Measurements from ENCODE around the gene CD14. TPM values are rescaled to one million over a fixed set of nuclear protein-coding genes. Genes with fewer than 3 reads are reported as not detected.

The CD14 gene
- total RNA-seq, 1 experiment from 2014 or later: not detected

DNA sequence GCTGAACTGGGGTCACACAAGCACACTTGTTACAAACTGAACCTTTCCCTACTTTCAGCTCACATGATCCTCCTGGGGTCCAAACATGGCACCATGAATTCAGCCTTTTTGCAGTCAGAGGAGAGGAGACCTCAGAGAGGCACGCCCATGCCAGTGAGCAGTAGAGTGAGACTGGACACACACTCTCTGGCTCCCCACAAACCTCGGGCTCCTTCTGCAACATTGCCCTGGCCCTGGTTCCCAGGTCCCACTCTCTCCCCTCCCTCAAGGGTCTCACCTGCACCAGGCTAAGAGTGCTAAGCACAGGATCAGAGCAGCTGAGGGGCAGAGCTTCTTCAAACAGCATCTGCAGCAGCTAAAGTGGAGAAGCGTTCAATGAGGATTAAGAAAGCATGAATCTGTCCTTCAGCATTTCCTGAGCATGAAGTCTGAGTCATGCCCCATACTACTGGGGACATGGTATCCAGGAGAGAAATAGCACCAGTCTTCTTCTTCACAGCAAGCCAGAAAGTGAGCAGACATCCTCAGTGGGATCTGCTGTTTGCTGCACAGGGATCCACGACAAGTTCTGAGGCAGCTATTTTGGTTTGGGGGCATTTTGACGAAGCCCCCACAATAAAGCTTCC lies 41.1 kb downstream of the CD14 start:
- no TSS peak for BruUV-seq (replicated peaks)

DNA sequence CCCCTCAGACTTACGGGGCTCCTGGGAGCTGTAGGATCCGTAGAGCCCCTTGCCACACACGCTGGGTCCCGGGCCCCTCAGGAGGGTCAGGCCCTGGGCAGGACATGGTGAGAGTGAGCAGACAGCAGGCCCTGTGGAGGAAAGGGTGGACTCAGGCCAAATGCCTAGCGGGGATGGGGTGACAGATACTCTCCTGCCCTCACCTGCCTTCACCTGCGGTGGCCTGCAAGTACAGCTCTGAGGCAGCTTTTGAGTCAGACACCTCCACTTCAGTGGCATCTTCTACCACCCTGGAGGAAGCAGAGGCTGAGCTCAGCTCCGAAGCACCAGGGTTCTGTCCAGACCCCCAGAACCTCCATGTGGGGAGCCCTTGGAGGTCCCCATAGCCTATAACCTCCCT lies 42.1 kb downstream of the CD14 start:
- H3K36me3 ChIP-seq (ENCODE audit: low read depth, low read length): no peaks in the 10 kb centered on the region
- H3K79me2 ChIP-seq (ENCODE audit: low read length): no peaks in the 10 kb centered on the region
- DNase-seq (no peak), ATAC-seq (no peak)
- H3K27me3 ChIP-seq (ENCODE audit: low read length): no peaks in the 10 kb centered on the region
- no peaks in the 10 kb centered on the region for H3F3A ChIP-seq (ENCODE audit: low read length, unreplicated experiment)
- H4K20me1 ChIP-seq (ENCODE audit: low read length): no peaks in the 10 kb centered on the region
- H2AFZ ChIP-seq (ENCODE audit: low read length): no peak overlapping the region
- H3K4me1 ChIP-seq (ENCODE audit: insufficient read depth, low read length): no peaks in the 10 kb centered on the region
- H3K9ac ChIP-seq (ENCODE audit: low read length): no peak overlapping the region
- POLR2A ChIA-PET (ENCODE audit: unreplicated experiment): no interaction called here
- H3K9me2 ChIP-seq (replicated peaks; ENCODE audit: low read length): no peaks in the 10 kb centered on the region
- intact Hi-C loops (cut with micrococcal nuclease): no loop called here
- H3K27ac ChIP-seq (ENCODE audit: low read length): no peak overlapping the region
- BruUV-seq (replicated peaks): no TSS peak
- TF ChIP-seq EZH2 (IDR thresholded peaks at IDR 0.05; ENCODE audit: low read length, unreplicated experiment): no peak
- TF ChIP-seq EZH2phosphoT487 (IDR thresholded peaks at IDR 0.05; ENCODE audit: borderline replicate concordance, low read length): no peak
- TF ChIP-seq, protein P1, sequence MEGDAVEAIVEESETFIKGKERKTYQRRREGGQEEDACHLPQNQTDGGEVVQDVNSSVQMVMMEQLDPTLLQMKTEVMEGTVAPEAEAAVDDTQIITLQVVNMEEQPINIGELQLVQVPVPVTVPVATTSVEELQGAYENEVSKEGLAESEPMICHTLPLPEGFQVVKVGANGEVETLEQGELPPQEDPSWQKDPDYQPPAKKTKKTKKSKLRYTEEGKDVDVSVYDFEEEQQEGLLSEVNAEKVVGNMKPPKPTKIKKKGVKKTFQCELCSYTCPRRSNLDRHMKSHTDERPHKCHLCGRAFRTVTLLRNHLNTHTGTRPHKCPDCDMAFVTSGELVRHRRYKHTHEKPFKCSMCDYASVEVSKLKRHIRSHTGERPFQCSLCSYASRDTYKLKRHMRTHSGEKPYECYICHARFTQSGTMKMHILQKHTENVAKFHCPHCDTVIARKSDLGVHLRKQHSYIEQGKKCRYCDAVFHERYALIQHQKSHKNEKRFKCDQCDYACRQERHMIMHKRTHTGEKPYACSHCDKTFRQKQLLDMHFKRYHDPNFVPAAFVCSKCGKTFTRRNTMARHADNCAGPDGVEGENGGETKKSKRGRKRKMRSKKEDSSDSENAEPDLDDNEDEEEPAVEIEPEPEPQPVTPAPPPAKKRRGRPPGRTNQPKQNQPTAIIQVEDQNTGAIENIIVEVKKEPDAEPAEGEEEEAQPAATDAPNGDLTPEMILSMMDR (conservative IDR thresholded peaks at IDR 0.05; ENCODE audit: low read depth, low read length): no peak
- H3K9me3 ChIP-seq (ENCODE audit: low read length): no peaks in the 10 kb centered on the region
- CTCF ChIA-PET: no interaction called here
- no peak overlapping the region for H3K4me2 ChIP-seq (ENCODE audit: low read length)
- no peak overlapping the region for H3K4me3 ChIP-seq (ENCODE audit: low read length)

More for the DNA sequence above, 41.1 kb downstream of the CD14 start:
- no peak for TF ChIP-seq EZH2phosphoT487 (IDR thresholded peaks at IDR 0.05; ENCODE audit: borderline replicate concordance, low read length)
- TF ChIP-seq, protein P1 (conservative IDR thresholded peaks at IDR 0.05; ENCODE audit: low read depth, low read length): no peak
- TF ChIP-seq EZH2 (IDR thresholded peaks at IDR 0.05; ENCODE audit: low read length, unreplicated experiment): no peak
- H3F3A ChIP-seq (ENCODE audit: low read length, unreplicated experiment): no peaks in the 10 kb centered on the region
- H3K4me3 ChIP-seq (ENCODE audit: low read length): no peak overlapping the region
- H3K9ac ChIP-seq (ENCODE audit: low read length): no peak overlapping the region
- H3K9me2 ChIP-seq (replicated peaks; ENCODE audit: low read length): no peaks in the 10 kb centered on the region
- no peaks in the 10 kb centered on the region for H3K4me1 ChIP-seq (ENCODE audit: insufficient read depth, low read length)
- CTCF ChIA-PET: no interaction called here
- H4K20me1 ChIP-seq (ENCODE audit: low read length): no peaks in the 10 kb centered on the region
- no peaks in the 10 kb centered on the region for H3K79me2 ChIP-seq (ENCODE audit: low read length)
- ATAC-seq (peak; percentile 60), DNase-seq (peak; percentile 20)
- intact Hi-C loops (cut with micrococcal nuclease): no loop called here
- H3K4me2 ChIP-seq (ENCODE audit: low read length): no peak overlapping the region
- H2AFZ ChIP-seq (ENCODE audit: low read length): no peak overlapping the region
- no peak overlapping the region for H3K27ac ChIP-seq (ENCODE audit: low read length)
- H3K36me3 ChIP-seq (ENCODE audit: low read depth, low read length): no peaks in the 10 kb centered on the region
- POLR2A ChIA-PET (ENCODE audit: unreplicated experiment): no interaction called here
- no peaks in the 10 kb centered on the region for H3K9me3 ChIP-seq (ENCODE audit: low read length)
- H3K27me3 ChIP-seq (ENCODE audit: low read length): no peaks in the 10 kb centered on the region

DNA sequence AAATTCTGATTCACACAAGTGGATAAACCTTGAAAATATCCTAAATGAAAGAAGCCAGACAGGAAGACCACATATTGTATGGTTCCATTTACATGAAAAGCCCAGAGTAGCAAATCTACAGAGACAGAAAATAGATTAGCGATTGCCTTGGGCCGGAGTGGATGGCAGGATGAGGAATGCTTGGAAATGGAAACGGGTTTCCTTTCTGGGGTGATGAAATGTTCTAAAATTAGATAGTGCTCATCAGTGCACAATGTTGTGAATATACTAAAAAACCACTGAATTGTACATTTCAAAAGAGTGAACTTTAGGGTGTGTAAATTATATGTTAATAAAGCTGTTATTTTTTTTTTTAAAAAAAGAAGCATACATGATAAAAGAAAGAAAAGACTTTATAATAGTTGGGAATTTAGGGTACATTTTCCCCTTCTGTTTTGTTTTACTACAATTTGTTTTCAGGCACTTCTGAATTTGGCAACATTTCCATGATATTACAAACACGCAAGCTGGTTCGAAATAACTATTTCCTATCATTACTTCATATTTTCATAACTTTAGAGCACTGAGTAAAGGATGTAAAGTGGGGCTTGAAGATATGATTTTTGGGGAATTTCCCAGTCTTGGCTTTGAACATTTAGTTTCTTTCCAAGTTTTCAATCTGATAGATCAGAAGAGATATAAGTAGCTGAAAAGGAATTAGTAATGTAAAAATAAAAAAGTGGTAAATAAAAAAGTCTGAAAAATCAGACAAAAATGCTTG lies 44.5 kb downstream of the CD14 start:
- no TSS peak for BruUV-seq (replicated peaks)
- Histone ChIP-seq H3K9me3 (ENCODE audit: low read length) (no peaks in the 10 kb centered on the region), H3K27me3 (ENCODE audit: low read length) (no peaks in the 10 kb centered on the region), H3K4me3 (ENCODE audit: low read length) (no peak overlapping the region), H3F3A (ENCODE audit: low read length, unreplicated experiment) (no peaks in the 10 kb centered on the region), H3K36me3 (ENCODE audit: low read depth, low read length) (no peaks in the 10 kb centered on the region), H4K20me1 (ENCODE audit: low read length) (no peaks in the 10 kb centered on the region), H3K4me1 (ENCODE audit: insufficient read depth, low read length) (no peaks in the 10 kb centered on the region), H3K9ac (ENCODE audit: low read length) (no peak overlapping the region), H3K4me2 (ENCODE audit: low read length) (no peak overlapping the region), H3K27ac (ENCODE audit: low read length) (no peak overlapping the region), H3K9me2 (replicated peaks; ENCODE audit: low read length) (no peaks in the 10 kb centered on the region), H2AFZ (ENCODE audit: low read length) (no peak overlapping the region), H3K79me2 (ENCODE audit: low read length) (no peaks in the 10 kb centered on the region)
- CTCF ChIA-PET: no interaction called here
- no peak for TF ChIP-seq EZH2phosphoT487 (IDR thresholded peaks at IDR 0.05; ENCODE audit: borderline replicate concordance, low read length)
- TF ChIP-seq, protein P1 (conservative IDR thresholded peaks at IDR 0.05; ENCODE audit: low read depth, low read length): no peak
- no peak for TF ChIP-seq EZH2 (IDR thresholded peaks at IDR 0.05; ENCODE audit: low read length, unreplicated experiment)
- DNase-seq (no peak), ATAC-seq (no peak)
- intact Hi-C loops (cut with micrococcal nuclease): no loop called here
- POLR2A ChIA-PET (ENCODE audit: unreplicated experiment): no interaction called here
